NCI-H82 treated with DMSO at 0.1 percent for 48 hours (cell line): ENCODE measurements around the gene SLC15A1.
"Not testable (repeated sequence)": the region's sequence is repeated elsewhere in the genome, so short reads cannot be mapped to it uniquely, and the experiment has no call there.

ENCODE experiments used
- DNase-seq: peaks from one replicate; lab custom pipeline; 2025; ENCODE audit not compliant: unreplicated experiment; lab: John Stamatoyannopoulos, UW

SLC15A1 gene

DNA sequence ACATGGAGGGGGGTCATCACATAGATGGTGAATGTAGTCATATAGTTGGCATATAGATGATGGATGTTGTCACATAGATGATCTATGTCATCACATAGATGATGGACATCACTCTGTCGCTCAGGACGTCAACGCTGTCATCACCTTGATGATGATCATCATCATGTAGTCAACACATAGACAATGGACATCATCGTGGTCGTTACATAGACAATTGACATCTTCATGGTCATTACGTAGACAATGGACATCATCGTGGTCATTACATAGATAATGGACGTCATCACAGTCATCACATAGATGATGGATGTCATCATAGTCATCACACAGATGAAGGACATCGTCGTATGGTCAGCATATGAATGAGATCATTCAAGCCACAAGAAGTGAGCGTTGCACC is 28.6 kb upstream of the SLC15A1 start:
- DNase-seq = no peak

DNA sequence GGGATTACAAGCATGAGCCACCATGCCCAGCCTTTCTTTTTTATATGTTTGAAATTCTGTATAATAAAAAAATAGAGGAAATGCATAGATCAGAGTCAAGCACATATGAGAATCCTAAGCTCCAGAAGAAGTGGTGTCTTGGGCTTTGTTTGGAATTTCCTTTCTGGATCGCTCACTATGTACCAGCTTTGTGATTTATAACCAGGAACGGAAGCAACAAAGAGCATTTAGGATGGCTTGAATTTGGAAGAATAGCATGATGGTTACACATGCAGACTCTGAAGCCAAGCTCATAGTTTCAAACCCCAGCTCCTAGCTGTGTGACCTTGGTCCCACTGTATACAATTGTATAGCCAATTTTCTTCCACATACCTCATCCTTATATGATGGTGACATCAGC is 28.0 kb upstream of the SLC15A1 start:
- DNase-seq = no peak

DNA sequence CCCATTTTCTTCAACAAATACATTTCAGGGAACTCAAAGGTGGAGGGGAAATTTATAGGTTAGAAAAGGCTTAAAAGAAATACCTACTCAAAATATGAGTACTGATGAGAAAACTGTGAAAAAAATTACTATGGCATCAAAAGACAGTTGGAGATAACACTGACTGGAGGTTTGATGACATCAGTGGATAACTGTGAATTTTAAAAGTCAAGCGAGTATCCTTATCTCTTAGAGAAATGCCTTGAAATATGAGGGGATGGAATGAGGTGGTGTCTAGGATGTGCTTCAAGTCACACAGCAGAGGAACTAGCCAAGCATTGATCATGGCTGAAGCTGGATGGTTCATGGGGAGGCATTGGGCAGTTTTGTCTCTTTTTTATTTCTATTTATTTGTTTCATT is 27.2 kb upstream of the SLC15A1 start:
- no peak for DNase-seq

DNA sequence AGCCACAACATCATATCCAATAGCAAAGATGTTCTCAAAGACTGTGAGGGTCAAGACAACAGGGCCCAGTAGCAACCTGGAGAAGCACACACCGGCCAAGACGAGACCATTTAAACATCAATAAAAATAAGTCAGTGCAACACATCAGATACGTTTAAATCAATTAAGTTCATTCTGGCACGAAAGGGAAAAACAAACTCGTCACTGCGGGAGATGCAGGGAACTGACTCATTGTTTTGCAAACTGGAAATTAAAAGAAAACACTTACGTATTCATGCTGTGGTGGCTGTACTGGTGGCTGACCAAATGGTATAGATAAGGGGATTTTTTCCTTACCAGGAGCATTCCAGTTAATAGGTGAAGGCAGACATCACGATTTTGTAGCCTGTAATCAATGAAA is 26.3 kb upstream of the SLC15A1 start:
- no peak for DNase-seq

DNA sequence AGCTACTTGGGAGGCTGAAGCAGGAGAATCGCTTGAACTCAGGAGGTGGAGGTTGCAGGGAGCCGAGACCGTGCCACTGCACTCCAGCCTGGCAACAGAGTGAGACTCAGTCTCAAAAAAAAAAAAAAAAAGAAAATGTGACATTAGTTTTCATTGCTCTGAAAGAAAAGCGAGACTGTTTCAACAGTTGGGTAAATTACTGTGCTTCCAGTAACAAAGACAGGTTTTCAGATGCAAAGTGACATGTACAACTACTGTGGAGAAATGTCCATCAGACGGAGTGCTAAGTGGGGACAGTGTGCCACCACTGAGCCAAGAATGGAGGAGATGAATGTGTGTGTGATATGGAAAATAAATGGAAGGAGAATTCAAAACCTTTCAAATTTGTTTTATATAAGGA is 24.2 kb upstream of the SLC15A1 start:
- DNase-seq = no peak

DNA sequence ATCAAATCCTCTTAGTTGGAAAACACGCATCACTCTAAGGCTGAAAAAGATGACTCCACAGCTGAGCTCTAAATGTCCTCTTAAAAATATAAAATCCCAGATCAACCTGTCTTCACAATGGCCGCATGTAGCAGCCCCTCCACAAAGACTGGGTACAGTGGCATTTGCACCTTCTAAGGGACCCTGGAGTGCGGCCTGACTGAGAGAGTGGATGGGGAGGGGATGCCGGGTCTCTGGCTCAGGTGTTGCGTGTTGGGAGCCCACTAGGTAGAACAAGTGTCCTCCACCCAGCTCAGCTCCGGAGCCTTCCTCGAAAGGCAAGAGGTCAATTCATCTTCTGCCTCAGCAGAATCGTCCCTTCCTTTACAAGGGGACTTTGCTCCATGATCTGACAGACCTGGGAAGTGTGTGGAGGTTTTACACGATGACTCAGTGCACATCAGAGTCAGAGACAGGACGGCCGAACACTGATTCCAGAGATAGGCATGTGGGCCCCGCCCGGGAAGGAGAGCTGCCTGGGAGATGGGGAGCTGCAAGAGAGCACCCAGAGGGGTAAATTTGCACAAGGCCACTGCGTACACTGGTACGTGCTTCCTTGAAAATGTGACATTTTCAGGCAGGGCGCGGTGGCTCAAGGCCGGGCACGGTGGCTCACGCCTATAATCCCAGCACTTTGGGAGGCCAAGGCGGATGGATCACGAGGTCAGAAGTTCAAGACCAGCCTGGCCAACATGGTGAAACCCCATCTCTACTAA is 23.5 kb upstream of the SLC15A1 start:
- DNase-seq = no peak

DNA sequence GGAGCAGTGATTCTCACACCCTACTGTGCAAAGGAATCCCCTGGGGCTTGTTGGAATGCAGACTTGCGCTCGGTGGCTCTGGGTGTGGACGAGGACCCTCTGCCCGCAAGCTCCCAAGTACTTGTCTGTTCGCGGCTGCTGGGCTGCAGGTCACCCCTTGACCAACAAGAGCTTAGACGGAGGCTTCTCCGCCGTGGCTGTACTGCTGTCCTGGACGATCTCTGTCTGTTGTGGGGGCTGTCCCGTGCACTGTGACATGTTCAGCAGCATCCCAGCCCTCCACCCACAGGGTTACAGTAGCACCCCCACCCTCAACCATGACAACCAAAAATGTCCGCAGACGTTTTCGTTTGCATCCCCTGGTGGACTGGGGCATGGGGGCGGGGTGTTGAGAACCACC is 22.9 kb upstream of the SLC15A1 start:
- no peak for DNase-seq

DNA sequence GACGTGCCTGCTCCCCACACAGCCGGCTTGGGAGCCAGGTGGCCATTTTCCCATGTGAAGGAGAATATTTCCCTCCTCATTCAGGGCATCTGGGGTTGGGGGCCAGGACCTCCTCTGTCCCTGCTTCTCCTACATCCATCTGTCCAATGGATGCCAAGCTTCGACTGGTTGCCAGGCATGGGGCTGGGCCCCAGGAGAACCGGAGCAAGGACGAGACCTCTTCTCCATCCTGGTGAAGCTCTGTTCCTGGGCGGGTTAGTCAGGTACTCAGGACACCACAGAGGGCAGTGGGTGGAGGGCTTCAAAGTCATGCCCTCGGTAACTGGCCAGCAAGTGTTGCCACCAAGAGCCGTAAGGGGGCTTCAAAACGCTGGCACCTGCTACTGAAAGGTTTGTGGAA is 22.3 kb upstream of the SLC15A1 start:
- no peak for DNase-seq

DNA sequence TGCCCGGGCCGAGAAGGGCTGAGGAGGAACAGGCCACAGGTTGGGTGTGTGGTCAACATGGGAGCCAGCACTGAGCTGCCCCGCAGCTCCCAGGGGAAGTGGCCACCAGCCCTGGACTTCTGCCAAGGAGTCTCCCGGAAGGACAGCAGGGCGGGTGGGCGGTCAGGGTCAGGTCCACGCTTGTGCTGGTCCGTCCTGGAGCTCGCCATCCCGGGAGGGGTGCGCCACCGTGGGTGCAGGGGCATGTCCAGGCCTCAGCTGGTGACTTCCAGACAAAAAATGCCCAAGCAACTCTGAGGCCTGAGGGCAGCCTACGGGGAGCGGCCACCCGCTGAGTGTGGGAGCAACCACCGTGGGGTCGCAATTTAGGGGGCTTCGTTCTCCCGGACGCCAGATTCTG is 21.4 kb upstream of the SLC15A1 start:
- no peak for DNase-seq

DNA sequence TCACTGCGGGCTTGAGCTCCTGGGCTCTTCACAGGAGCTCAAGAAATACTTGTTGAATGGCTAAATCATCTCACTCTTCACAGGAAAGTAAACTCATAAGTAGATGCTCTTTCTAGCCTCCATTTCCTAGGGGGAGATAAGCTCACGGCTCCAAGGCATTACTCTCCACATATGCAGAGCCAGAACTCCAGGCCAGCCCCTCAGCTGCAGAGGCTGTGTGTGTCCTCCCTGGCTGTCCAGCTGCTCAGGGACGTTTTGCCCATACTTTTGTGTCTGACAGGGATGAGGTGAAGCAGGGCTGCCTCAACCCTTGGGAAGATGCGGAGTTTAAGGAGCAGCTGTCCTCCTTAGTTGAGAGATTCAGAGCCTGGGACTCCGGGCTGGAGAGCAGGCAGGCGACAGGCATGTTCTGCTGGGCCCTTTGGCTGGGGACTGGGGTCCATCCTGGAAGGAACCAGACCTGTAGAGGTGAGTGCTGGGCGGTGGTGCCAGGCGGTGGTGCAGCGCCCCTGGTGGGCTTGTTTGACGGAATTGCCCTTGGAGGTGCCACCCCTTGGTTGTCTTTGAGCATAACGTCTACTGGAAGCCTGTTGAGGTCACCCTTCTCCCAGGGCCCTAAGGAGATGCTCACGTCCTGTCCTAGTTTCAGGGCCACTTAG is 20.5 kb upstream of the SLC15A1 start:
- no peak for DNase-seq

DNA sequence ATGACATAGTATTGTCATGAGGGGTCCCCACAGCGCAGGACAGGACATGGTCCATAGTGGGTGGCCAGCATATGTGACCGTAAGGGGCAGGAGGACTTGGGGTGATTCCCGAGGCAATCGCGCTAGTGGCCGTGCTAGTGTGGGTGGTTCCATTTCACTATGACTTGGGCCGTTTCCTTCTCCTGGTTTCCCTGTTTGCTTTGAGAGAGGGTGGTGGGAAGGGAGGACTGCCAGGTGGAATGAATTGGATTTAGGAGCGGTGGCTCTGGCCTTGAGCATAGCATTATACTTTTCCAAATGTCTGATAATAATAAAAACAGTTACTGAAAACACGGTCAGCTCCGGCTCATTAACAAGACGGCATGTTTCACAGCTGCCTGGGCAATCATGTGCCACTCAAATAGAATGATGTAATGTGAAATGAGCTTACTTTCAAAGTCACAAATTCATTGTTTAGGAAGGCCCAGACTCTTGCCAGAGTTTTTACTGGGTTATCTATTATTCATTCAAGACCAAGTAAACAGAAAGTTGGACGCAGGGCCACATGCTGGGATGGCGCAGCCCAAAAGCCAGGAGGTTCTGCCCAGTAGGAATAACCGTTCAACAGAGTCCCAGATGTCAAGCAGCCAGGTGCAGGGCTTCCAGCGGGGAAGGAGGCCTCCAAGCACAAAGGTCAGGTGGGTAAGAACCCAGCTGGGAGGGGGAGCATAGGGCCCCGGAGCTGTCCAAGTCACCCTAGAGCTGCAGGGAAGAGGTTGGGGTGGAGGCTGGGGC is 19.6 kb upstream of the SLC15A1 start:
- no peak for DNase-seq

DNA sequence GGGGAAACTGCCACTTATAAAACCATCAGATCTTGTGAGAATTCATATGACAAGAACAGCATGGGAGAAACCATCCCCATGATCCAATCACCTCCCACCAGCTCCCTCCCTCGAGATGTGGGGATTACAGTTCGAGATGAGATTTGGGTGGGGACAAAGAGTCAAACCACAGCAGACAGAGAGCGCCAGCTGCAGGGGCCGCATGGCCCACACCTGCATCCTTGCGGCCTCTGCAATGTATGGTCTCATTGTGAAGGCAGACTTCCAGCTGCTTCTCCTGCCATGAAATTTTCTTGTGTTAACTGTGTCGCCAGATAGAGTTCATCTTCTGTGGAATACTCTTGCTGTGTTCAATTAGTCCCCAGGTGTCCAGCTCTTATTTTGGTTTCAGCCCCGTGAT is 17.3 kb upstream of the SLC15A1 start:
- no peak for DNase-seq

DNA sequence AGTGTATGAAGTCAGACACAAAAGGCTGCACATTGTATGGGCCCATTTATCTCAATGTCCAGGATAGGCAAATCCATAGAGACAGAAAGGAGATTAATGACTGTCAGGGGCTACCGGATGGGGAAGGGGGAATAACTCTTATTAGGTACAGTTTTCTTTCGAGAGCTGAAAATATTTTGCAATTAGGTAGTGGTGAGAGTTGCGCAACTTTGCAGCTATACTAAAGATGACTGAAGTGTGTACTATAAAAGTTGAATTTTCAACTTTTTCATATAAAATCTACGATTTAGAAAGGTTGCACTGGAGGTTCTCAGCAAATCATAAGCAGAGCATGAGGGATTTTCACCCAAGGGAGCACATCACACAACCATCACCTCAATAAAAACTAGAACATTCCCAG is 16.1 kb upstream of the SLC15A1 start:
- no peak for DNase-seq

DNA sequence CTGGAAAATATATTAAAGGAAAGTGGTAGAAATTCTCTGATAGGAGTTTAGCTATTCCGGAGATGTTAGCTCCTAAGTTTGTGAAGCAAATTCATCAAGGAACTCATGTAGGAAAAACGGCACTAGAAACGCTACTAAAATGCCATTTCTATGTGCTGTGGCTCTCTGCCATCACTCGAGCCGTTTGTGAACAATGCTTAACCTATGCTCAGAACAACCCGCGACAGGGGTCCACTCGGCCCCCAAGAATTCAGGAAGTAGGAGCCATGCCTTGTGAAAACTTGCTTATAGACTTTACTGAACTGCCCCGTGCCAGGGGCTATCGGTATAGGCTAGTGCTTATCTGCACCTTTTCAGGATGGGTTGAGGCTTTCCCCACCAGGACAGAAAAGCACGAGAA is 14.2 kb upstream of the SLC15A1 start:
- no peak for DNase-seq

DNA sequence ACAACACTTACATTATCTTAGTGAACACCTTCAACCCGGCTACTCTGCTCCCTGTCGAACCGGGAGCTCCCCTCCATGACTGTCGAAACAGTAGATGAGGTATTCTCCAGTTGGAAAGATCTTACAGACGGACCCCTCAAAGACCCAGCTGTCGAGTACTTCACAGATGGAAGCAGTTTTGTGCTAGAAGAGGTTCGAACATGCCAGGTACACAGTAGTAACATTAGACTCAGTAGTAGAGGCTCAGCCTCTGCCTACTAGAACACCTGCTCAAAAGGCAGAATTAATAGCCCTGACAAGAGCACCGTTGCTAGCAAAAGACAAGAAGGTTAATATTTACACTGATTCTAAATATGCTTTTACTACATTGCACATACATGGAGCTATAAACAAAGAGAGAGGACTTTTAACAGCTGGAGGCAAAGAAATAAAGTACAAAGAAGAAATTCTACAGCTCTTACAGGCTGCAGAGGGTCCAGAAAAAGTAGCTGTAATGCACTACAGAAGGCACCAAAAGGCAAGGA is 13.6 kb upstream of the SLC15A1 start:
- DNase-seq = no peak

DNA sequence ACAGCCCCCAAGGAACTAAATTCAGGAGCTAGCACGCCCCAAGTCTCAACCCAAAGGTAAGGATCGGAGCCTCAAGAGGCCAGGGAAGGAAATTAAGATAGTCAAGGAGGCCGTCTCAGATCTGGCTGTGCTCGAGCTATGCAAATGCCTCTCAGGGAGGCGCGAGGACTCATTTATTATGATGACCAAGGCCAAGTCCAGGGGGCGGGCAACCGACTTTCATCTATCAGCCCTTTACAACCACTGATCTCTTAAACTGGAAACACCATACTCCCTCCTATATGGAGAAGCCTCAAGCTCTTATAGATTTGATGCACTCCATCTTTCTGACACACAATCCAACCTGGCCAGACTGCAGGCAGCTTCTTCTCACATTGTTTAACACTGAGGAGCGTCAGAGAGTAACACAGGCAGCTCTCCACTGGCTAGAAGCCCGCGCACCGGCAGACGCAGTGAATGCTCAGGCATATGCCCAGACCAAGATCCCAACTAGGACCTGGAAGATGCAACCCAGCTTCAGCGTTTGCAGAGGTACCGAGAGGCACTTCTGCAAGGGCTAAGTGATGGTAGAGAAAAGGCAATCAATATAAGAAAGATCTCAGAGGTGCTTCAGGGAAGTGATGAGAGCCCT is 9.6 kb upstream of the SLC15A1 start:
- no peak for DNase-seq

DNA sequence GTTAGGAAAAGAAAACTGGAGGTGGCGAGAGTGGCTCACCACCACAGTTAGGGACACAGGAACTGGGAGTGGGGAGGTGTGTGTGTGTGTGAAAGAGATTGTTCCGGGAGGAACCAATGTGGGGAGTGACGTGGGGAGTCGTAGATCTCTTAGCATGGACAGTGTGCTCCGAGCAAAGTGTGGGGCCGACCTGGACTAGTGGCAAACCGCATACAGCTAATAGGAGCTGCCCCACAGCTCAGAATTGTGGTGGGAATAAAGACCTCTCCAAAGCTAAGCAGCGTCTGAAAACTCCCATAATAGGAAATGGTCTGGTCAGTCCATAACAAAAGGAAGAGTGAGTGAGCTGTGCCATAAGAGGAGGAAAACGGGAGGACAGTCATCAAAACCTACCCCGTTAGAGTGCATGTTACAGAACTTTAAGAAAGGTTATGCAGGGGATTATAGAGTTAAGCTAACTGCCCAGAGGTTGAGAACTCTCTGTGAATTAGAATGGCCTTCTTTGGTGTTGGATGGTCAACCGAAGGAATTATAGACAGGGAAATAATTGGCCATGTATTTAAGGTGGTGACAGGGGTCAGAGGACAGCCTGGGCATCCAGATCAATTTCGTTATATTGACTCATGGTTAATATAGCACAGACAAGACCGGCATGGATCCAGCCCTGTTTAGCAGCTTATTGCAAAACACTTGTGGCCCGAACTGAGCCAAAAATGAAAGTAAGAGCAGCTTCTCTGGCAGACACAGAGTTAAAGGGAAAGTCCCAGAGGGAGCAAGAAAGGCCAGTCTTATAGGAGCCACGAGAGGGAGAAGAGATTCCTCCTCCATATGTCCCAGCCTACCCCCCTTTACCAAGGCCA is 8.9 kb upstream of the SLC15A1 start:
- DNase-seq = no peak

DNA sequence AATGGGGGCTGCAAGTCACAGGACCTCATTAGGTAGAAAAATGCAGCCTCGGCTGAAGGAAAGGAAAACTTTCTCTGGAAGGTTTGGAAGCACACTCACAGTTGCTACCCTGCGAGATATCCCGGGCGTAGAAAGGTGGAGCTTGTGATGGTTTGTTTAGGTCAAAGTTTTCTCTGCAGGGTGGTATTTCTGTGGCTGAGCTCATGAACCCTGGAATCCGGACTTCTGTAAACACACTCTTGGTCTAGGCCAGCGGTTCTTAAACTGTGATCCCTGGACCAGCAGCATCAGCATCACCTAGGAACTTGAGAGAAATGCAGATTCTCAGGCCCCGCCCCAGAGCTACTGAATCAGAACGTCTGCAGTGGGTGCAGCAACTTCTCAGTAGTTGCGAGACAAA is 3.3 kb upstream of the SLC15A1 start:
- no peak for DNase-seq

DNA sequence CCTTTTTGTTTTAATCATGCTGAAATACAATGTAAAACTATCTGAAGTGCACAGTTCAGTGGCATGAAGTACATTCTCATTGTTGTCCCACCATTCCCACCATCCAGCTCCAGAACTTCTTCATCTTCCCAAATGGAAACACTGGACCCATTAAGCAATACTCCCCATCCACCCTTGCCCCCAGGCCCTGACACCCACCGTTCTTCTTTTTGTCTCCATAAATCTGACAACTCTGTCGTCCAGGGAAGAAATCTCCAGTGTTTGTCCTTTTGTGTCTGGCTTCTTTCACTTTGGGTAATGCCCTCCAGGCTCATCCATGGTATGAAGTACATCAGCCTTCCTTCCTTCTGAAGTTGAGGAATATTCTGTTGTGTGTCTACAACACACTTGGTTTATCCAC is 2.6 kb upstream of the SLC15A1 start:
- DNase-seq = no peak

DNA sequence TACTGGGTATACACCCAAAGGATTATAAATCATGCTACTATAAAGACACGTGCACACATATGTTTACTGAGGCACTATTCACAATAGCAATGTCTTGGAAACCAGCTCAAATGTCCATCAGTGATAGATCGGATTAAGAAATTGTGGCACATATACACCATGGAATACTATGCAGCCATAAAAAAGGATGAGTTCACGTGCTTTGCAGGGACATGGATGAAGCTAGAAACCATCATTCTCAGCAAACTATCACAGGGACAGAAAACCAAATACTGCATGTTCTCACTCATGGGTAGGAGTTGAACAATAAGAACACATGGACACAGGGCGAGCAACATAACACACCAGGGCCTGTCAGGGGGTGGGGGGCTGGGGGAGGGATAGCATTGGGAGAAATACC is 2.0 kb upstream of the SLC15A1 start:
- DNase-seq = not testable (repeated sequence)
